GM18508 (cell line): ENCODE measurements around the gene ISM1.

Experiments
- ATAC-seq: cut with Tn5 transposase; IDR thresholded peaks from one replicate; pipeline ENCODE4 v1.9.1; 2021; ENCODE audit warnings: moderate number of reproducible peaks; ENCODE audit not compliant: insufficient read depth, unreplicated experiment

The ISM1 gene

DNA sequence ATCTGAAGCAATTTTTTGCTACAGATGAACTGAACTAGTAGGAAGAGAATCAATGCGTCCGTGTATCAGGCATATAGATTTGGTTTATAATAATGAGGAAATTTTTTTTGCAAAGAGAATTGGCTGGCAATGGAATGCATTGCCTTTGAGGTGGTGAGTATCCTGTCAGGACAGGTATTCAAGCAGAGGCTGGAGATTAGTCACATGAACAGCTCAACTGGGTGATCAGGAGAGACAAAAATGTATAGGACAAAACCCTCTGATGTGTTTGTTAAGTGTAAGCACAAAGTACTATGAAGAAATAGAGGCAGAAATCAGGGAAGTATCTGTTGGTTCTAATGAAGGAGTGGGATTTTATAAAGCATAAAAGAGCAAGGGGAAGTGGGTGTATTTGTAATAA lies 80.5 kb downstream of the ISM1 start:
- ATAC-seq = no peak

DNA sequence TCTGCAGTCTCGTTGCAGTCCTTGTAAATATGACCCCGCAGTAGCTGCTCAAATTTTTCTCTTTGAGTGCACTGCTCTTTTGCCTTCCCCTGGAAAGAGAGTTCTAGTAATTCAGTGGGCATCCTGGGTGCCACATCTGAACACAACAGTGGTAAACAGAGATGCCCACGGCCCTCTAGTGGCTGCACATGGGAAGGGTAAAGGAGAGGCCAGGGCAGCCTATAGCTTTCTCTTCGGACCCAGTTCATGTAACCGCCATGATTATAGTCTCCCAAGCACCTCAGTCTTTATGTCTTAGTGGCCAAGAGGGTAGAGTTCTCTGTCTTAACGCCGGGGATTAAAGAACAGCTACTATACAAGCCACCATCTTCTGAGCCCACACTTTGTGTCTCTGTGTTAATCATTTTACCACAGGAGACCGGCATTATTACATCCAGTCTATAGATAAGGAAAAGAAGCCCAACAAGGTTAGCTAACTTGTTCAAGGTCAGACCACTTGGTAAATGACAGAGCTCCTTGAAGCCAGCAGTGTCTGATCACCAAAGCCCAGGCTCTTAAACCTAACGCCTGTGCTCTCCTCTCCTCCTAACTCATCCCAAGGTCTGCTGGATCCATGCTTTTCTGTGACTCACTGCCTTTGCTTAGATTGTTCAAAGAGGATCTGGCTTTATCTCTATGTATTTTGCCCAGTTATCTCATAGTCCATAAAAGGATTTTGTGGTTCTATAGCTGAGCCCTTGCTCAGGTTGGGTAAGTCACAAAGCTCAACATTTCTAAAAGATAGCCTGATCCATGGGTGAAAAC lies 81.8 kb downstream of the ISM1 start:
- no peak for ATAC-seq

GRCh38 chr20:13305284-13305683 lies 84.2 kb downstream of the ISM1 start:
- no peak for ATAC-seq

- no peak for ATAC-seq
These were observed 86.6 kb downstream of the ISM1 start for GRCh38 chr20:13307562-13308163.

DNA sequence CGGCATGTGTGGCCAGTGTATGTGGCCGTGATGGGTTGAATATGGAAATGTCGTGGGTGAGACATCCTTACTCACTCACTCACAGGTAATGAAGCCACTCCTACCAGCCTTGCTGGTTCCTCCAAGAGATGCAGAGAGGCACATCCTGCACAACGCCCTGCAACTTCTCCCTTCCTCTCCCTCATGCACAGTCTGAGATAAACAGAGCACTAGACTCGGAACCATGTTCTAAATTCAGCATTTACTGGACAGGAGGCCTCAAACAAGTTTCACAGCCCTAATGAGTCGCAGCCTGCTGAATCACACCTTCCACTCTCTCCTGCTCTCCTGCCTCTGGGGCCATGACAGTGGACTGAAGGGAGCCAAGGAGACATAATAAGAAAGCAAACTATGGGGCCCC lies 91.2 kb downstream of the ISM1 start:
- ATAC-seq = no peak

DNA sequence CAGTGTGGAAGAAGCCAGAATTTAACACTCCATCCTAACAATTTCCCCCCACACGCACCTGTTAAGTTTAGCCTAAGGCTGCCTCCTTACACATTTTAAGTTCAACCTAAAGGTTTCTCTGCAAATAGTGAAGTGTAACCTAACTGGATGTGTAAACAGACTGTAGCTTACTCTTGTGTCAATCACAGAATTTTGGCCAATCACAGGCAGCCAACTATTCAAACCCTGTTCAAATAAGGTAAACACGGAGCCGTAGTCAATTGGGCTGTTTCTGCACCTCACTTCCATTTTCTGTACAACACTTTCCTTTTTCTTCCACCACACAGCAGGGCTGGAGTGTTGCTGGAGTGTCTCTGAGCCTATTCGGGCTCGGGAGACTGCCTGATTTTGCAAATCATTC lies 92.1 kb downstream of the ISM1 start:
- no peak for ATAC-seq

DNA sequence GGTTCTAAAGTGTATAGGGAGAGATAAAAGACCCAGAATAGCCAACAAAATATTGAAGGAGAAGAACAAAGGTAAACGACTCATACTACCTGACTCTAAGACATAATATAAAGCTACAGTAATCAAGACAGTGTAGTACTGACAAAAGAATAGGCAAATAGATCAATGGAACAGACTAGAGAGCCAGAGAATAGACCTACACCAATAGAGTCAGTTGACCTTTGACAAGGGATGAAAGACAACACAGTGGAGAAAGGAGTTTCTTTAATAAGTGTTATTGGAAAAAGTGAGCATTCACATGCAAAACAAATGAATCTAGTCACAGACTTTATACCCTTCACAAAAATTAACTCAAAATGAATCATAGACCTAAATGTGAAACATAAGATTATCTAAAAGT lies 96.4 kb downstream of the ISM1 start:
- ATAC-seq = no peak

- ATAC-seq = no peak
These were observed 97.9 kb downstream of the ISM1 start for GRCh38 chr20:13318871-13319521.

DNA sequence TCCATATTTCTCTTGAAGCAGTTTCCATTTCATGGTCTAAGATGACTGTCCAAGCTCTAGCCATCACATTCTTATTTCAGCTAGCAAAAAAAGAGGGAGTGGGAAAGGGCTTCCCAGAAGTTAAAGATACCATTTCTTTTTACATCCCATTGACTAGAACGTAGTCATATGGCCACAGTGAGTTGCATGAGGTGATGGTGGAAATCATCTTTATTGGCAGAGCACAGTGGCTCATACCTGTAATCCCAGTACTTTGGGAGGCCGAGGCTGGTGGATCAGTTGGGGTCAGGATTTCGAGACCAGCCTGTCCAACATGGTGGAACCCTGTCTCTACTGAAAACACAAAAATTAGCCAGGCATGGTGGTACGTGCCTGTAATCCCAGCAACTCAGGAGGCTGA lies 99.6 kb downstream of the ISM1 start:
- no peak for ATAC-seq

DNA sequence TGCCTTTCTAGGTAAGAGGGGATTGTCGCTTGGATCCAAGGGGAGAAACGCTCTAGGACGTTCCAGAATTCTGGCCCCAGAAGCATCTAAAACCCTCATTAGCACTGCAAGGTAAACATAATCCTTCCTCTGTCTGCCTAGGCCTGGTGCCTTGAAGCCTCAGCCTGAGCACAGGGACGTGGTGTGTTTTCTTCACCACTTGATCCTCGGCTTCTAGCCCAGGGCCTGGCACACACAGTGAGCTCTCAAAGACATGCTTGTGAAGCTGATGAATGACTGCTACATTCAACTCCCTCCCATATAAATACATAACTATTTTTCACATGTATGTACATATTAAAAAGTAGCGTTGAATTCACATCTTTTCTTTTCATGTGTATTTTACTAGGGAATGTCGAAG lies 100.3 kb downstream of the ISM1 start:
- no peak for ATAC-seq

DNA sequence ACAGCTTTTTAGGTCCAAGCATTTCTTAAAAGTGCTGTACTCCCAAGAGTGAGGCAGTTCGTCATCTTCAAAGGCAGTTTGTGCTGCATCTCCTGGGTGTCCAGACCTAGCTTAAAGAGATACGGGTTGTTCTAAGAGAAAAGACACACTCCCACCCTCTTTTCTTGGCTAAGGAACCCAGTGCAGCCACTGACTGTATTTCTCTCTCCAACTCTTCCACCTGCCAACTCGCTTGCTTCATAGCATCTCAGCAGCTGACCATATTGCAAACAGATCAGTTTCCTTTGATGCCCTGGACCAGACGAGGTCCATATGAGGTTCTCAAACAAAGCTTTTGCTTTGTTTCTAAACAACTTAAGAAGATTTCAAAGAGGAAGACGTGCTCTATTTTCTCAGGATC lies 101.1 kb downstream of the ISM1 start:
- ATAC-seq = no peak

DNA sequence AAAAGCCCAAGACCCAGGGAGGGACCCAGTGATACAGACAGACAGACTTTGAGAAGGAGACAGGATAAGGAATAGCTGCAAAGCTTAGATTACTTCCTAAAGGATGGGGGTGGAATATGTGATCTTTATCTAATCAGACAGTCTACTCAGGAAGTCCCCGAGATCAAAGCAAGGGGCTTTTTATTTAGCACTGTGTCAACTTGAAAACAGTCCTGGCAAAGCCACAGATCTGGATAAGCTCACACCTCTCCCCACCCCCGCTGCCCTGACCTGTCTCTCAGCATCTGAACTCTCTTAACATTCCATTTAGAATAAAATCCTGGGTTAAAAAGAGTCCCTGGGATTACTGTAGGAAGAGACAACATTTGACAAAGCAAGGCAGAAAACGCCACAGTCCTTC lies 101.5 kb downstream of the ISM1 start:
- no peak for ATAC-seq

DNA sequence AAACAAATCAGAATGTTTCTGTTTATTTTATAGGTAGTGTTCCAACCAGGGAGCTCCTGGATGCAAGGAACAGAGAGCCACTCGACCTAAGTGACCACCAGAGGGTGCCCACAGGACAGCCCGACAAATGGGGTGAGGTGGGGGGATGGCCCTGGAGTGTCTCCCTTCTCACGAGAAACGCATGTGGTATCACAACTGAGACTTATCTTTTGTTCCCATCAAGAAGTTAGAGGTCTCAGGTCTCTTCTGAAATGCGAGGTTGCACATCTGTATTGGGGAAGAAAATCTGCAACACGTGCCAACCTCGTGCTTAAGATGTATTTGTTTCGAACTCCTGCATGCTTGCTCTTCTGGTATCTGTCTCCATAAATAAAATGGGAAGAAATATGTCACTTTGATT lies 104.0 kb downstream of the ISM1 start:
- ATAC-seq = no peak

DNA sequence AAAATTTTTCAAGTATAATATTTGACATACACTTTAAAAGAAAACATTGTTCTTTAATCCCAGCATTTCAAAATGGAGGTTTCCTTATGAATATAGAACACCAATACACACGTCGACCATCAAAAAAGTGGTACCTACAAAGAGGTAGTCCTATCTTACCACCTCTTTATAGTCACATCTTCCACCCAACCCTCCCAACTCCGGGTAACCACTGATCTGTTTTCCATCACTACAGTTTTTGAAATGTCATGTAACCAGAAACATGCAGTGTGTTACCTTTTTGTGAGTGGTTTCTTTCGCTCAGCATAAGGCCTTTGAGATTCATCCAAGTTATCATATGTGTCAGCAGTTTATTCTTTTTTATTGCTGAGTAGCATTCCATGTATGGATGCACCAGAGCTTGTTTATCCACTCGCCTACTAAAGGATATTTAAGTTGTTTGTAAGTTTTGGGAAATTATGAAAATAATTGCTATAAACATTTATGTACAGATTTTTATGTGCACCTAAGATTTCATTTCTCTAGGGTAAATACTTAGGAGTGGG lies 104.8 kb downstream of the ISM1 start:
- no peak for ATAC-seq

- ATAC-seq = no peak
These were observed 110.5 kb downstream of the ISM1 start for GRCh38 chr20:13331536-13331935.

DNA sequence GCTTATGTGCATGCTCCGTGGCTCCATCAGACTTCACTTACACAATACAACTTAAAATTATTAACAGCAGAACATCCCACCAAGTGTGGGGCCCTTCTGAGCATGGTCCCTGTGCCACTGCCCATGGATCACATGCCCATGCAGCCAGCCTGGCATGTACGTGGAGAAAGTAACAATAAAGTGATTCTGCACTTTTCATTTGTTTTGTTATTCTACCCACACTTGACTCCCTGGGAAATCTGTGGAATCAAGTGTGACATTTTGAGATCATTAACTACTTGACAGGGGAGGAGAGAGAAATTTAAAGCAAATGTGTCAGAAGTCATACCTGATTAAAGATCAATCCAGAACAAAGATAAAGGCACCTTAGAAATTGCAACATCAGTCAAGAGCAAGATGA lies 112.0 kb downstream of the ISM1 start:
- ATAC-seq = no peak

DNA sequence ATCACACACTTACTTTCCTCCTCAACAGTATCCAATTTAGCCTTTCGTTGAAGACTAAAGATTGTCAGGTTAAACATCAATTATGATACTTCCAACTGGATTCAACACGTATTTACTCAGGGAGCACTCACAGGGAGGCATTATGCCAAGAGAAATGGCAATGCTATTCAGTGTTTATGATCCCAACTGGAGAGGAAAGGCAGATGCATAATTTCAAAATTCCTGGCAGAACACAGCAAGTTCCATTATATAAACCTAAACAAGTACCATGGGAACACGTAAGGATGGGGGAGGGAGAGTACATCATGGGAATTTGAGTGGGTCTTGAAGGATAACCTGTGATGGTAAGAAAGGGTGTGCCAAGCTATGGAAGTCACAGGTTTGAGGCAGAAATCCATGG lies 112.7 kb downstream of the ISM1 start:
- no peak for ATAC-seq

GRCh38 chr20:13336308-13337089 lies 115.4 kb downstream of the ISM1 start:
- ATAC-seq = peak; percentile 66

DNA sequence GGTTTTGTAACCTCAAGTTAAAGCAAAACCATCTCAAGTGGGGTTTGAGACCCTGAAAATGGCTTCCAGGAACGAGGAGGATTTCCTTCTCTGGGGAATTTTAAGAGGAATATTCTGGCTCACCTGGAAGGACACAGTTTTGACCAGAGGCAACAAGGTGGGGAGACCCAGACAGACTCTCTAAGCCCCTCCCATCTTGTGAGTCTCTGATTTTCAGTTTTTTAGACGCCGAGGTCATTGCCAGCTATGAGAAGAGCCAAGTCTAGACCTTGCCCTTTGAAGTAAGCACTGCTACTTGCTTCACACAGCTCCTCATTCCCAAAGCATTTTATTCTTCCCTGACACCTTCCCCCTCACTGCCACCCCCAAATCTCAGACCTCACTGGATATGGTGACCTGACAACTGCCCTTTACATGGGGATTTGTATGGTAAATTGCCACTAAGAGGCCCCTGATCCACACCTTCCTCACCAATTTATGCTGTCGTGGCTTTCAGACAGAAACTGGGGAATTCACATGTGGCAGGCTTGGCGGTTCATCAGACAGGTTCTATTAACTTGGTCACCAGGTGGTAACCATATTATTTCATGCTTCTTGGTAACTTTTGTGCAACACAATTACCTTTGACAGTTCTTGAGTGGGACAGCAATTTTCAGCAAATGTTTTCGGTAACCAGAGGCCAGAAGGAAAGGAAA lies 116.2 kb downstream of the ISM1 start:
- ATAC-seq = no peak

- ATAC-seq = no peak
These were observed 117.1 kb downstream of the ISM1 start for GRCh38 chr20:13338097-13338661.
